Measurements from ENCODE around the gene ORAI3.
A peak's percentile ranks its signal among the peaks of the same experiment; 100 is the strongest.

Gene ORAI3

DNA sequence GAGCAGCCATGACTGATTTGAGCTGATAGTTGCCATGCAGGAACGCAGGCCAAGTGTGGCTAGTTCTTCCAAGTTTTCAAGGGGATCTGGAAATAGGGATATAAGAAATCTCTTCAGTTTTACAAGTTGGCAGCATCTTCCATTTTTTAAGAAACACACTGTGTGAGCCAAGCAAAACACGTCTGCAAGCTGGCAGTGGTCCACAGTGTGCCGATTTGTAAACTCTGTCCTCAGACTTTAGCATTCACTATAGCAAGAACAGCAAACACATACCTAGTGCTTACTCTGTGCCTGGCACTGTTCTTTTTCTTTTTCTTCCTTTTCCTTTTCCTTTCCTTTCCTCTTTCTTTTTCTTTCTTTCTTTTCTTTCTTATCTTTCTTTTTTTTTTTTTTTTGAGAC, 2.9 kb downstream of the ORAI3 start:
- Histone ChIP-seq H3K9me3 (ENCODE audit: control extremely low read depth in 1 of 5, control insufficient read depth in 4 of 5, insufficient read depth in 2 of 5, low read depth in 1 of 5, low read length in 4 of 5) (no peaks in the 10 kb centered on the region), H3K4me1 (ENCODE audit: control extremely low read depth in 1 of 4, control insufficient read depth in 4 of 4, insufficient read depth in 4 of 4, low read length in 3 of 4) (peaks cover 2 to 45% (median 34%) of the 10 kb centered on the region in 4 experiments), H3K27ac (ENCODE audit: insufficient read depth in 1 of 2, low read depth in 1 of 2, low read length in 2 of 2, poor library complexity in 1 of 2, severe bottlenecking in 2 of 2) (no peak overlapping the region), H3K4me3 (ENCODE audit: control insufficient read depth in 1 of 7, extremely low read depth in 1 of 7, insufficient read depth in 4 of 7, low read depth in 2 of 7, low read length in 6 of 7) (no peak overlapping the region), H3K27me3 (replicated peaks in 2 of 5; ENCODE audit: control insufficient read depth in 4 of 5, insufficient read depth in 5 of 5, low read length in 4 of 5) (no peaks in the 10 kb centered on the region), H3K36me3 (ENCODE audit: control insufficient read depth in 4 of 4, insufficient read depth in 4 of 4, low read length in 3 of 4) (peaks cover 0 to 52% (median 22%) of the 10 kb centered on the region in 4 experiments)
- POLR2A ChIA-PET, result no interaction called here
- 97% methylated on average over 3 of the region's 3 CpGs for WGBS (ENCODE audit: insufficient coverage)
- CTCF ChIA-PET, result interaction anchor here (5.8 kb wide), 1 partner anchor 12 kb away, joined by 50 read pairs; no protein-coding TSS in a partner anchor
- DNase-seq, result no peak

DNA sequence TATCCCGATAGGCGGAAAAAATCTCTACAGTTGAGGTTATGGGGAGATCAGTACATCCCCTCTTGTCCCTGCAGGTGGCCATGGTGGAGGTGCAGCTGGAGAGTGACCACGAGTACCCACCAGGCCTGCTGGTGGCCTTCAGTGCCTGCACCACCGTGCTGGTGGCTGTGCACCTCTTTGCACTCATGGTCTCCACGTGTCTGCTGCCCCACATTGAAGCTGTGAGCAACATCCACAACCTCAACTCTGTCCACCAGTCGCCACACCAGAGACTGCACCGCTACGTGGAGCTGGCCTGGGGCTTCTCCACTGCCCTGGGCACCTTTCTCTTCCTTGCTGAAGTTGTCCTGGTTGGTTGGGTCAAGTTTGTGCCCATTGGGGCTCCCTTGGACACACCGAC, 4.2 kb downstream of the ORAI3 start:
- H3K4me1 ChIP-seq (ENCODE audit: control extremely low read depth in 1 of 4, control insufficient read depth in 4 of 4, insufficient read depth in 4 of 4, low read length in 3 of 4), result peaks cover 2 to 47% (median 30%) of the 10 kb centered on the region in 4 experiments
- no peak overlapping the region for H3K4me3 ChIP-seq (ENCODE audit: control insufficient read depth in 1 of 7, extremely low read depth in 1 of 7, insufficient read depth in 4 of 7, low read depth in 2 of 7, low read length in 6 of 7)
- H3K27ac ChIP-seq (ENCODE audit: insufficient read depth in 1 of 2, low read depth in 1 of 2, low read length in 2 of 2, poor library complexity in 1 of 2, severe bottlenecking in 2 of 2), result no peak overlapping the region
- CTCF ChIA-PET, result interaction anchor here (1.3 to 5.8 kb wide), 7 partner anchors 9 to 205 kb away, joined by 3 to 50 read pairs (median 8); partner anchors contain the start of genes PHKG2 and VKORC1
- peaks cover 0 to 41% (median 19%) of the 10 kb centered on the region in 4 experiments for H3K36me3 ChIP-seq (ENCODE audit: control insufficient read depth in 4 of 4, insufficient read depth in 4 of 4, low read length in 3 of 4)
- no peaks in the 10 kb centered on the region for H3K27me3 ChIP-seq (replicated peaks in 2 of 5; ENCODE audit: control insufficient read depth in 4 of 5, insufficient read depth in 5 of 5, low read length in 4 of 5)
- no peaks in the 10 kb centered on the region for H3K9me3 ChIP-seq (ENCODE audit: control extremely low read depth in 1 of 5, control insufficient read depth in 4 of 5, insufficient read depth in 2 of 5, low read depth in 1 of 5, low read length in 4 of 5)
- no peak for DNase-seq
- 97% methylated on average over 9 of the region's 9 CpGs for WGBS (ENCODE audit: insufficient coverage)
- POLR2A ChIA-PET, result interaction anchor here (0.7 kb wide), 1 partner anchor 51 kb away, joined by 3 read pairs; no protein-coding TSS in a partner anchor

DNA sequence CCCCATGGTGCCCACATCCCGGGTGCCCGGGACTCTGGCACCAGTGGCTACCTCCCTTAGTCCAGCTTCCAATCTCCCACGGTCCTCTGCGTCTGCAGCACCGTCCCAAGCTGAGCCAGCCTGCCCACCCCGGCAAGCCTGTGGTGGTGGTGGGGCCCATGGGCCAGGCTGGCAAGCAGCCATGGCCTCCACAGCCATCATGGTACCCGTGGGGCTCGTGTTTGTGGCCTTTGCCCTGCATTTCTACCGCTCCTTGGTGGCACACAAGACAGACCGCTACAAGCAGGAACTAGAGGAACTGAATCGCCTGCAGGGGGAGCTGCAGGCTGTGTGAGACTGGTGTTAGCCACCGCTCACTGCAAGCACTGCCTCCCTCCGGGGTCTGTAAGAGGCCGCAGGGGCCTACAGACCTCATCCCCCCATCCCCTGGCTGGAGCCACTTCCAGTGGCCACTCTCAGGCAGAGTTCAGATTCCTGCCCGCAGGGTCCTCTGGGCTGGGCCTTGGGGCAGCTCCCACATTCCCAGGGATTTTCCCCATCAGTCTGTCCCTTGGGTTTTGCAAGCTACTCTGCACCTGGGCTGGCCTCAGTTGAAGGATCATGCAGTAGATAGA, 4.8 kb downstream of the ORAI3 start:
- Histone ChIP-seq H3K36me3 (ENCODE audit: control insufficient read depth in 4 of 4, insufficient read depth in 4 of 4, low read length in 3 of 4) (peaks cover 0 to 41% (median 19%) of the 10 kb centered on the region in 4 experiments), H3K4me3 (ENCODE audit: control insufficient read depth in 1 of 7, extremely low read depth in 1 of 7, insufficient read depth in 4 of 7, low read depth in 2 of 7, low read length in 6 of 7) (no peak overlapping the region), H3K27me3 (replicated peaks in 2 of 5; ENCODE audit: control insufficient read depth in 4 of 5, insufficient read depth in 5 of 5, low read length in 4 of 5) (no peaks in the 10 kb centered on the region), H3K9me3 (ENCODE audit: control extremely low read depth in 1 of 5, control insufficient read depth in 4 of 5, insufficient read depth in 2 of 5, low read depth in 1 of 5, low read length in 4 of 5) (no peaks in the 10 kb centered on the region), H3K4me1 (ENCODE audit: control extremely low read depth in 1 of 4, control insufficient read depth in 4 of 4, insufficient read depth in 4 of 4, low read length in 3 of 4) (peaks cover 2 to 48% (median 31%) of the 10 kb centered on the region in 4 experiments), H3K27ac (ENCODE audit: insufficient read depth in 1 of 2, low read depth in 1 of 2, low read length in 2 of 2, poor library complexity in 1 of 2, severe bottlenecking in 2 of 2) (no peak overlapping the region)
- POLR2A ChIA-PET, result interaction anchor here (0.7 kb wide), 1 partner anchor 52 kb away, joined by 3 read pairs; no protein-coding TSS in a partner anchor
- 77% methylated on average over 14 of the region's 15 CpGs for WGBS (ENCODE audit: insufficient coverage)
- CTCF ChIA-PET, result interaction anchor here (0.7 to 5.8 kb wide), 13 partner anchors 9 to 432 kb away, joined by 3 to 50 read pairs (median 4); partner anchors contain the start of genes PHKG2 and VKORC1
- DNase-seq, result peak; percentile 74 to 90 (median 87)

DNA sequence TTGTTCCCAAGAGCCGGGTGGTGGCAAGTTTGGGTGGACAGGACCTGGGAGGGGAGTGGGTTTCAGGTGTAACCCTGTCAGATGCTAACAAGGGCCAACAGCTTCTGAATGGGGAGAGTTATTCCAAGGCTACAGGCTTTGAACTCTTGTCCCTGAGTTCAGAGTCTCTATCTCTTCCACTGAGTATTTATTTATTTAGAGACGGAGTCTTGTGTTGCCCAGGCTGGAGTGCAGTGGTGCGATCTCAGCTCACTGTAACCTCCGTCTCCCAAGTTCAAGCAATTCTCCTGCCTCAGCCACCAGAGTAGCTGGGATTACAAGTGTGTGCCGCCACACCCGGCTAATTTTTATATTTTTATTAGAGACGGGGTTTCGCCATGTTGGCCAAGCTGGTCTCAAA, 6.1 kb downstream of the ORAI3 start:
- CTCF ChIA-PET, result interaction anchor here (0.7 to 5.8 kb wide), 11 partner anchors 9 to 431 kb away, joined by 3 to 50 read pairs (median 4); partner anchors contain the start of gene BCKDK
- H3K36me3 ChIP-seq (ENCODE audit: control insufficient read depth in 4 of 4, insufficient read depth in 4 of 4, low read length in 3 of 4), result peaks cover 4 to 54% (median 25%) of the 10 kb centered on the region in 4 experiments
- DNase-seq, result no peak
- H3K9me3 ChIP-seq (ENCODE audit: control extremely low read depth in 1 of 5, control insufficient read depth in 4 of 5, insufficient read depth in 2 of 5, low read depth in 1 of 5, low read length in 4 of 5), result no peaks in the 10 kb centered on the region
- 99% methylated on average over 7 of the region's 8 CpGs for WGBS (ENCODE audit: insufficient coverage)
- no peaks in the 10 kb centered on the region for H3K27me3 ChIP-seq (replicated peaks in 2 of 5; ENCODE audit: control insufficient read depth in 4 of 5, insufficient read depth in 5 of 5, low read length in 4 of 5)
- POLR2A ChIA-PET, result no interaction called here
- H3K4me3 ChIP-seq (ENCODE audit: control insufficient read depth in 1 of 7, extremely low read depth in 1 of 7, insufficient read depth in 4 of 7, low read depth in 2 of 7, low read length in 6 of 7), result no peak overlapping the region
- H3K4me1 ChIP-seq (ENCODE audit: control extremely low read depth in 1 of 4, control insufficient read depth in 4 of 4, insufficient read depth in 4 of 4, low read length in 3 of 4), result peaks cover 2 to 49% (median 35%) of the 10 kb centered on the region in 4 experiments
- H3K27ac ChIP-seq (ENCODE audit: insufficient read depth in 1 of 2, low read depth in 1 of 2, low read length in 2 of 2, poor library complexity in 1 of 2, severe bottlenecking in 2 of 2), result no peak overlapping the region

DNA sequence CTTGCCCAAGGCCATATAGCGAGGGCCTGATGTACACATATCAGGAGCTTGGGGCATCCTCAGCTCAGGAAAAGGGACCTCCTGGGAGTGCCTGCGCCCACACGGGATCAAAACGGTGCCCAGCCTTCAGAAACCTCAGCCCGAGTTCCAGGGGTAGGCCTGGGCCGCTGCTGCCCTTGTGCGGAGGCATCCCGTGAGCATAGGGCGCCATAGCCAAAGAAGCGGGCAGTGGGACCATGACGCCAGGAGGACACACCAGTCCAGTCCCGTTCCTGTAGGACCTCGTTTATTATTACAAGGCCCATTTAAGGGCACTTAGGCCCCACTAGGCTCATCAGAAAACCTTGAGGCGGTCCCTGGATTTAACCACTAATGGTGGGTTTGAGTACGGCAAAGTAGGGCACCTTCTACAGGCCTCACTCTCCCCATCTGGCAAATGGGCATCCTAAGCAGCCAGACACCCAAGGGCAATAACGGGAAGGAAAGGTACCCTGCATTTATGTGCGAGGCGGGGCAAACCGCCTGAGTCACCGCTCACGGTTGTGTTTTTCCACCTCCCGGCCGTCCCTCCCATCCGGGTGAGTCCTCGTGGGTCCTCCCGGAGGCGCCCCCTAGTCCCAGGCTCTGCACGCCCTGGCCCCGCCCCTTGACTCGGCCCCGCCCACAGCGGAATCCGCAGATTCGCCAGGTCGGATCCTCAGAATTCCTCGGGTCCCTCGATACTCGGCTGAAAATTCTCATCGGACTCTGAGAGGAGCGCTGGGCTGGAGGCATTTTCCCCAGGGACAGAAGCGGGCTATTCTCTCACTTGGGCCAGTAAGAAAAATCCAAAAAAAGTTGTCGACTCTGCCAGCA, 8.0 kb downstream of the ORAI3 start:
- Histone ChIP-seq H3K4me1 (ENCODE audit: control extremely low read depth in 1 of 4, control insufficient read depth in 4 of 4, insufficient read depth in 4 of 4, low read length in 3 of 4) (peaks cover 0 to 36% (median 21%) of the 10 kb centered on the region in 4 experiments), H3K9me3 (ENCODE audit: control extremely low read depth in 1 of 5, control insufficient read depth in 4 of 5, insufficient read depth in 2 of 5, low read depth in 1 of 5, low read length in 4 of 5) (no peaks in the 10 kb centered on the region), H3K36me3 (ENCODE audit: control insufficient read depth in 4 of 4, insufficient read depth in 4 of 4, low read length in 3 of 4) (peaks cover 14 to 59% (median 37%) of the 10 kb centered on the region in 4 experiments), H3K4me3 (ENCODE audit: control insufficient read depth in 1 of 7, extremely low read depth in 1 of 7, insufficient read depth in 4 of 7, low read depth in 2 of 7, low read length in 6 of 7) (peak overlapping the region; percentile 73 to 99 (median 91)), H3K27me3 (replicated peaks in 2 of 5; ENCODE audit: control insufficient read depth in 4 of 5, insufficient read depth in 5 of 5, low read length in 4 of 5) (no peaks in the 10 kb centered on the region), H3K27ac (ENCODE audit: insufficient read depth in 1 of 2, low read depth in 1 of 2, low read length in 2 of 2, poor library complexity in 1 of 2, severe bottlenecking in 2 of 2) (peak overlapping the region; percentile 99)
- WGBS (ENCODE audit: insufficient coverage), result 32% methylated on average over 42 of the region's 42 CpGs
- ChIA-PET POLR2A (interaction anchor here (1.1 to 1.2 kb wide), 2 partner anchors 10 to 501 kb away, joined by 3 to 4 read pairs; no protein-coding TSS in a partner anchor), CTCF (interaction anchor here (1.0 to 5.8 kb wide), 2 partner anchors 17 to 917 kb away, joined by 3 to 50 read pairs; partner anchors contain the start of gene ZNF267)
- DNase-seq, result peak; percentile 95 to 97 (median 97)

DNA sequence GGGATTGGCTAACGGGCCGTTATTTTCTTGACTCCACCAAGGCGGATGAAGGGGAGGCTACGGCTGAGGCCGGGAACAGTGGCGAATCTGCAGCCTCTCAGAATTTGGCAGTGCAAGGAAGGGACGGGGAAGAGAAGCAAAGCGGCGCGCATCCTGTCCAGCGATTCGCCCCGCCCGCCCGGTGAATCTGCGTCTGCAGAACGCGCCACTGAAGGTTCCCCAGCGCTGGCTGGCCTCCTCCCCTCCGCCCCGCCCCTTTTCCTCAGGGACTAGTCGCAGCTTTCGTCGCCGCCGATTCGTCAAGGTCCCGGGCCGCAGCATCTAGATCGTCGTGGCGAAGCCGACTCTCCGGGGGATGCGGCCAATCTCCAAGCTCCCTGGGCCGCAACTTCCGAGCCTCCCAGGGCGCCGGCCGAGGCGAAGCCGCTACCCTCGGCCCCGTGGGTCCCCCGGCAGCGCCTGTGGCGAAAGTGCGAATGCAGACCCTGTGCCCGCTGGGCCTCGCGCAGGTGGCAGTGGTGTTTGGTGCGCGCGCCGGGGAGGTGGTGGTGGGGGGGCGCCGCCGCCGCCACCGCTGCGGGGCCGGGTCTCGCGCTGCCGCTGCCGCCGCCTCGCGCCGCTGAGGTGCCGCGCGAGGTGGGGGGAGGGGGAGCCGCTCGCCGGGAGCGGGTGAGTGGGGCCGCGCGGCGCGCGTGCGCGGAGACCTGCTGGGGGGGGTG, 8.7 kb downstream of the ORAI3 start, which contains the start of gene SETD1A:
SETD1A (plus strand) TSS at position 299 of the 719 bp plus-strand sequence. CDS start 978 bp downstream, outside the sequence.
- Histone ChIP-seq H3K4me3 (ENCODE audit: control insufficient read depth in 1 of 7, extremely low read depth in 1 of 7, insufficient read depth in 4 of 7, low read depth in 2 of 7, low read length in 6 of 7) (peak within 1 kb of the TSS; percentile 73 to 99 (median 91)), H3K4me1 (ENCODE audit: control extremely low read depth in 1 of 4, control insufficient read depth in 4 of 4, insufficient read depth in 4 of 4, low read length in 3 of 4) (peaks cover 0 to 36% (median 21%) of the 10 kb centered on the region in 4 experiments), H3K36me3 (ENCODE audit: control insufficient read depth in 4 of 4, insufficient read depth in 4 of 4, low read length in 3 of 4) (peaks cover 14 to 64% (median 43%) of the 10 kb centered on the region in 4 experiments), H3K27ac (ENCODE audit: insufficient read depth in 1 of 2, low read depth in 1 of 2, low read length in 2 of 2, poor library complexity in 1 of 2, severe bottlenecking in 2 of 2) (peak within 1 kb of the TSS; percentile 99), H3K9me3 (ENCODE audit: control extremely low read depth in 1 of 5, control insufficient read depth in 4 of 5, insufficient read depth in 2 of 5, low read depth in 1 of 5, low read length in 4 of 5) (no peaks in the 10 kb centered on the region), H3K27me3 (replicated peaks in 2 of 5; ENCODE audit: control insufficient read depth in 4 of 5, insufficient read depth in 5 of 5, low read length in 4 of 5) (no peaks in the 10 kb centered on the region)
- POLR2A ChIA-PET, result interaction anchor here (0.5 to 1.2 kb wide), 3 partner anchors 10 to 501 kb away, joined by 3 to 4 read pairs (median 3); no protein-coding TSS in a partner anchor
- DNase-seq, result peak; percentile 98 to 99 (median 98)
- CTCF ChIA-PET, result no interaction called here
- under 1% methylated on average over 58 of the region's 85 CpGs for WGBS (ENCODE audit: insufficient coverage)

All from common myeloid progenitor, CD34-positive (primary cell).